Activated T-cell treated with anti-CD3 and anti-CD28 coated beads for 48 hours (primary cell): ENCODE data around the gene FAM199X.

Experiments used
- DNase-seq: peaks from one replicate; pipeline ENCODE4 v3.0.0-alpha.2; 2020; ENCODE audit warnings: low read depth

Gene FAM199X

DNA sequence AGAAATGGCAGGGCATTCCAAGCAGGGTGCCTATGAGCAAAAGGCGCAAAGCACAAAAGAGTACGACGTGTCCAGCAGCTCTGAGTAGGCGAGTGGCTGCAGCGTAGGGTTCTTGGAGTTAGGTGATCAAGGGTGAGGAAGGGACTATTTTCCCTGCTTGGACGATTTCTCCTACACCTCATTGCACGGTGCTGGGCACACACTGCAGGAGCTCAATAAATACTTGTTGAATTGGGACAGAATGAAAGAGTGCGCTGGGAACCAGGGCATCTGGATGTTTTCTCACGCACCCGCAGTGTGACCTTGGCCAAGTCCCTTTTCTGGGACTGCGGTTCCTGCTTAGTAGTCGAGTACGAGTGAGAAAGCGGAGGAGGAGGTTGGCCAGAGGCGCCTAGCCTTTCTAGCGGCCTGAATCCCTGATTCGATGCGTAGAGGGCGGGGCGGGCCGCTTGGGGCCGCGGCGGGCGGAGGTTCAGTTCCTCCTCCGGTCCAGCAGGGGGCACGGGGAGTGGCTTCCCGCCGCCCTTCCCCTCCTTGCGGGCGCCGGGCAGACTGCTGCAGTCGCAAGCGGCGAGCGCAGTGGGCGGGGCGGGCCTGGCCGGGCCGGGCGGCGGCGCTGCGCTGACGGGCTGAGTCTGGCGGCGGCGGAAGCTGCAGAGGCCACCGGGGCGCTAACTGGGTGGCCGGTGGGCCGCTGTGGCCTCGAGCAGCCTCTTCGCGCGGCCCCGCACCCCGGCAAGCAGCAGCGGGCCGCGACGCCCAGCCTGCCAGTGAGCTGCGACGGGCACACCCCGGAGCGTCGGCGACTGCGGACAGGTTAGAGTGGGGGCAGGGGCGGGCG is at the start of gene FAM199X:
FAM199X (plus strand) TSS at position 560 of the 841 bp plus-strand sequence. CDS start 333 bp downstream, outside the sequence.
- peak; percentile 78 for DNase-seq

DNA sequence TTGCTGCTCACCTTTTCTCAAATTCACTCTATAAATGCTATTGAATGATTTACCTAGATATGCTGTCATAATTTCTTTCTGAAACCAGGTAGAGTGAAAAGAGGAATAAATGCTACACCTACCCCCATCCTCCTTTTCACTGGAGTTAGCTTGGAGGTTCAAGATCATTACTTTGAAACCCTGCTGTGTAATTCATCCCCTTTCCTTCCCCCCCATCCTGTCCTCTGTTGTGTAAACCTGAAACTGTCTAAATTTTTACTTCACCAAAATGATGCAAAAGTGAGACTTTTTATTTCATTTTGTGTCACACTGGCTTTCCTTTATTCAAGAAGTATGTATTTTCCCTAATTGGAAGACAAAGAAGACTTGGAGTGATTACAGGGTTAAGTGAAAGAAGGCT is 48.5 kb upstream of the FAM199X start:
- no peak for DNase-seq

DNA sequence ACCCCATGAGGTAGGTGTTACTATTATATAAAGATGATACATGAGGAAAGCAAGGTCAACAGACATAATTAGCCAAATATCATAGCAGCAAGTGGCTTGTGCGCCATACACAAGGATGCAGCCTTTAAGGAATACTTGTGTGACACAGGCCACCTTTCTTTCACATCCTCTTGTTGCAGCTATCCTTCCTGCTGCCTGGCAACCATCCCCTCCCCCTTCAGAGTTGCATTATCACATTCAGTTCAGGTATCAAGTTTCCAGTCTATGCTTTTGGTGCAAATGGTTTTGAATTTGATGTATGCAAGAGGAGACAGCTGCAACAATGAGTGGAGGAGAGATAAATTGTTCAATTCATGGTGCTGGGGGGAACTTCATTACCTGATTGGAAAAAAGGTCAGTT is 47.5 kb upstream of the FAM199X start:
- DNase-seq: no peak

DNA sequence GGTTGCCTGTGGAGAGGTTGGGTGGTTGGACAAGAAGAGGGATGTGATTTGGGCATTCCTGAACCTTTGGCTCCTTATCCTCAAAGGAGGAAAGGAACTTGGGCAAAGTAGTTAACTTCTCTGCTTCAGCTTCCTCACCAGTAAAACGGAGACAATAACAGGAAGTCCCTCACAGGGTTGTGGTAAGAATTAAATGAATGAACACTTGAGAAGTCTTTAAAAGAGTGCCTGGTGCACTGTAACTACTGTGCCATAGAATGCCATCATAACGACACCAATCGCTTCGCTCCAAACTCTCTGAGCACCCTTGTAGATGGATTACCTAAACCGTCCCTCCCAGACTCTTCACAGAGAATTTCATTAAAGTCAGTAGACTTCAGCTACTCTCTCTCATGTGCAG is 43.4 kb upstream of the FAM199X start:
- DNase-seq: no peak

DNA sequence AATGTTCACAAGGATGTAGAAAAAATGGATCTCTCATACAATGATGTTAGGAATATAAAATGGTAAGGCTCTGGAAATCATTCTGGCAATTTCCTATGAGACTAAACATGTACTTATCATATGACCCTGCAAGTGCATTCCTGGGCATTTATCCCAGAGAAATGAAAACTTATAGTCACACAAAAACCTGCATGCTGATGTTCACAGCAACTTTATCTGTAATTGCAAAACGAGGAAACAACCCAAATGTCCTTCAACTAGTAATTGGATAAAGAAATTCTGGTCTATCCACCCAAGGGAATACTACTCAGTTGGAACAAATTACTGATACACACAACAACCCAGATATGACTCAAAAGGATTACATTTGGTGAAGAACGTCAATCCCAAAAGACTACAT is 39.4 kb upstream of the FAM199X start:
- no peak for DNase-seq

DNA sequence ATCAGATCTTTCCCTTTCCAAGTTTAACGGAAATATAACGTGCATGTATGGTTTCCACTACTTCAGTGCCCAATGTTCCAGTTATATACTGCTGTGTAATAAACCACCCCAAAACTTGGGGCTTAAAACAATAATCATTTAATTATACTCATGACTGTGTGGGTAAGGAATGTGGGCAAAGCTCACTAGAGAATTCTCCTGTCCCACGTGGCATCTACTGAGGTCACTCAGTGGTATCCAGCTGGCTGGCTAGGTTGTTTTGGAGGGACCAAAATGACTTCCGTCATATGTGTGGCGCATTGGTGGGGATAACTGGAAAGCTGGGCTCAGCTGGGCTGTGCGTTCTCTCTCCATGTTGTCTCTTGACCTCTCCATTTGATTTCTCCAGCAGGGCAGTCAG is 35.4 kb upstream of the FAM199X start:
- DNase-seq: no peak

DNA sequence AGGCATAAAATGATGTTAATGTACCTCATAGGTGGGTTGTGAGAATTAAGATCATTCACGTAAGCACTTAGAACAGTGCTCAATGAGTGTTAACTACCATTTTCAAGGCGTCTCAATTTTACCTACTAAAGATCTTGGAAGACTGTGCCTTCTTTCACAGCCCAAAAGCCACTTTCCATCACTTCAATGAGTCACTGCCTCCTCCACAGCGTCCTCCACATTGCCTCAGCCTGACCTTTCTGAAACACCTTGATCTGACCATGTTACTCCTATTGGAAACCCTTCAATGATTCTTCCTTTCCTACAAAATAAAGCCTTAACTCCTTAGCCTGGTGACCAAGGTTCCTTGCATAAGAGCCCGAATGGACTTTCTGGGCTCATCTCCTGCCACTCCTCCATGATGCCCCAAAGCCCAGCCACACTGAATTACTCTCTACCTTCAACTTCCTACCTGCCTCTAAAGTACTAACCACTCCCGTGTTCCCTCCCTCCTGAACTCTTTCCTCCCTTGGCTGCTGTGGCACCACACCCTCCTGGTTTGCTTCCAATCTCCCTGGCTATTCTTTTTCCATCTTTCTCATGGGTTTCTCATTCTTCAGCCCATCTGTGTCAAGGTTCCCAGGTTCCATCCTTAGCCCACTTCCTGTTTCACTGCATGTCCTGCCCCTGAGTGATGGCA is 31.5 kb upstream of the FAM199X start:
- no peak for DNase-seq

DNA sequence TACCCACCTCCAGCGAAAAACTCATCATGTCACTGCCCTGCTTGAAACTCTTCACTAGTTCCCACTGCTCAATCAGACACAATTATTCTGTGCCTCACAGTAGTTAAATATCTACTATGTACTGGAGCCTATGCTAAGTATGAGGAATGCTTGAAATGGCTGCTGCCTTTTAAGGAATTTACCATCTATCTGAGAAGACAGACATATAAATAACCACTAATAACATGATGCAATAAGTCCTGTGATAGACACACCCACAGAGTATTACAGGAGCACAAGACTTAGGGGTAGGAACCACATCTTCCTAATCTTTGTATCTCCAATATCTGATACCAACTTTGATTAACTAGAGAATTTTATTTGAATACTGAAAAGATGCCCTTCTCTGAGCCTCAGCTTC is 30.6 kb upstream of the FAM199X start:
- no peak for DNase-seq

DNA sequence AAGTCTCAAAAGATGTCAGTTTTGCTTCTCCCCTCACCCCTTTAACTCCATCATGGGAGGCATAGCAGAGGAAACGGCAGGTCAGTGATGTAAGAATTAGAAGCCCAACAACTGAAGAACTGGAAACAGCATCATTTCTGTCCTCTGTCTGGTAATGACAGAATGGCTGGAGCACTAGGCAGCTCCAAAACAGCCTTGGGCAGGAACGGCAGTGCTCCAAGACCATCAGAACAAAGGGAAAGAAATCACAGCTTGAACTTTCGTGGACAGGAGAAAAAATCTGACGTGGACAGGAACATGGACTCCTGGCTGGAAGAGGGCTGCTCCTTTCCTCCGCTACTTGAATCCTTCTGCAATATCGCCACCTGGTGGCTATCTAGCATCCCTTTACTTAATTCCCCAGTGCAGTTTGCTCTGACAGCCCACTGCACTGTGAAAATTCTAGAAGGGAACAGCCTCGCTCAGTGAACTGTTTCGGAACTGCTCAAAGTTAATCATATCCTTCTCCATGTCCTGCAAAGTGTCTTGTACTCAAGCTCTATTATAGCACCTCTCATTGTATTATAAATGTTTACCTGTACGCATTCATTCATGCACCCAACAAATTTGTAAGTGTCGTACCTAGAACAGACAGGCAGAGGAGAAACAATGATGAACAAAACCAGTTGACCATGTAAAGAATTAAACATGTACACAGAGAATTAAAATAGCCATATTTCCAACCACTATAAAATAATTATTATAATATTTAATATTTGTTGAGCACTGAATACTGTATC is 29.8 kb upstream of the FAM199X start:
- peak; percentile 17 for DNase-seq

DNA sequence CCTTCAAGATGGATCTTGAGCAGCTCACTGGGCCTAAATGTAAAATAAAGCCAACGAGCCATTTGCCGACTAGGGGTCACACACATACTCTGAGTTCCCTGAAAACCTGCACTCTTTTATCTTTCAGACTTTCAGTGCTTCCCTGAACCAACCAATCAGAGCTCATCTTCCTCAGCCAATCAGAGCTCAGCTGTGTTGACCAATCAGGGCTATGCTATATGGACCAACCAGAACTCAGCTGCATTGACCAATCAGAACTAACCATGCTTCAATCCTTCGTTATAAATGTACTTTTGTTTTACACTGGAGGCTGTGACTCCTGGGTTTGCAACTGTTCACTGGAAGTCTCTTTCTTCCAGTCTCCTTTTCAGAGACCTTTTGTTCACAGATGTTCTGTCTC is 28.8 kb upstream of the FAM199X start:
- no peak for DNase-seq

DNA sequence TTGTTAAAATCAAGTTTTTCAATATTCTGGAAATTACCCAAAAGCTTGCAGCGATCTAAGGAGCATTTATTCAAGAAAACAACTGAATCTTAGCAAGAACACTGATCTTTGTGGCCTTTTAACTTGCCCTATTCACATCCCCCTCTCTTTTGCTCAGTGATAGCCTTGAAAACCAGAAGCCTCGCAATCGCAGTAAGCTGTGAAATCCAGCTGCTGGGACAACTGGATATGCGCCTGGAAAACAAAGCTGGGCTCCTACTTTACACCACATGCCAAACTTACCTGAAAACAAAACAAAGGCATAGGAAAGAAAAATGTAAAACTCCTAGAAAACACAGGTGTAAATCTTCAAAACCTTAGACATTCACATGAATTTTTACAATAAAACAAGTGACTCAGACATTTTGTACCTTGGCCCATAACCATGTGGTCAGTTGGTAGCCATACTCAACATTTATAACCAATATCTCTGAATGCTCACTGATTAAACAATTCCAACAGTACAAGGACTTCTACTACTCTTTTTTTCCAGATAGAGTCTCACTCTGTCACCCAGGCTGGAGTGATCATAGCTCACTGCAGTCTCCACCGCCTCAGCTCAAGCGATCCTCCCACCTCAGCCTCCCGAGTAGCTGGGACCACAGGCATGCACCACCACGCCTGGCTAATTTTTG is 25.0 kb upstream of the FAM199X start:
- DNase-seq: no peak

DNA sequence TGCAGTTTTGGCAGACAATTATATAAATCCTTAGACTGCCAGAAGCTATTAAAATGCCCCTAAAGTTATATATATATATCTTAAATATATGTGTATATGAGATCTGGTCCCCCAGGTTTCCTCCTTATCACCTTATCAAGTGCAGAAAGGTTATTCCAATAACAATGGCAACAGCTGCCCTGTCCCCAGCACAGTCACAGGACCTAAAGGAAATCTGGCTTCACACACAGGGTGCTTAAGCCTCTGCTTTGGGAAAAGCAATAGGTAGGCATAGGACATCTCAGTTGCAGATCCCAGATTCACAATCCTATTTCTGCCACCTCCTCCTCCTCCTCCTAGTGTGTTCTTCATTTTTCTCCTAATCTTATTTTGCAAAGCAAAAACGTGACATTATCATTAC is 15.2 kb upstream of the FAM199X start:
- DNase-seq: no peak

DNA sequence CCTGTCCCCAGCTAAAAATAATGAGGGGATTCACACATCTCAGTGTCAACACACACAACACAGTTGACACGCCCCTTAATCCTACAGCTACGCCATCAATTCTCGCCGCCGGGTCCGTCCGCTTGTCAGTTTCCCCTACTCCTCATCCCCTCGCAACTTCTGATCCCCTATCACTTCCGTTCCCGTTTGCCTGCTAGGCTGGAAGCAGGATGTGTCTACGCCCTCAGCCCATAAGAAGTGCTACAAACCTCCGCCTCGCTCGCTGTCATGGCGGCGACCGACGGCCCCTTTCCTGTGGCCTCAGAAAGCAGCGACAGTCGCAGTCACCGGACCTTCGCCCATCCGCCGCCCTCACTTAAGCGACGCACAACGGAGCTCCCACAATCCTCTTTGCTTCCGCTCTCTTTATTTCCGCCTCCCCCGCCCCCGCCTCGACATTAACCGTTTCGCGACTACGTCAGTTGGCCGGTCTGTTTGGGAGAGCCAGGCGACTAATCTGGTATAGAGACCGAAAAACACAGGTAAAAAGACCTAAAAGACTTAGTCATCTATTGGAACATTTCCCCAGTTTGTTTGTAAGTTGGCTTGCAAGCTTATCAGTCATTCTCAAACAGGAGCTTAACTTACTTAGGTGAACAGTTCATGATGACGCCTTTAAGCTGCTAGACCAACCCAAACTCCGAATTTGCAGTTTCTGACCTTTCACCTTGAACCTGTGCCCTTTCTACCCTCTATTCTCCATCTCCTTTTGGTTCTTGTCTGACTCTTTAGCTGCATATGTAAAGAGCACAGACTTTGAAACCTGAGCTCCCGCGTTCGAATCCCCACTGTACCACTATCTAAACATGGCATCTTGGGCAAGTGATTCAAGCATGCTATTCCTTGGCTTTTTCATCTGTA is 9.4 kb upstream of the FAM199X start, which contains the start of gene SLC25A53:
SLC25A53 (minus strand) TSS at position 380 of the 900 bp plus-strand sequence. CDS start 51,752 bp downstream, outside the sequence.
- DNase-seq: peak; percentile 60

DNA sequence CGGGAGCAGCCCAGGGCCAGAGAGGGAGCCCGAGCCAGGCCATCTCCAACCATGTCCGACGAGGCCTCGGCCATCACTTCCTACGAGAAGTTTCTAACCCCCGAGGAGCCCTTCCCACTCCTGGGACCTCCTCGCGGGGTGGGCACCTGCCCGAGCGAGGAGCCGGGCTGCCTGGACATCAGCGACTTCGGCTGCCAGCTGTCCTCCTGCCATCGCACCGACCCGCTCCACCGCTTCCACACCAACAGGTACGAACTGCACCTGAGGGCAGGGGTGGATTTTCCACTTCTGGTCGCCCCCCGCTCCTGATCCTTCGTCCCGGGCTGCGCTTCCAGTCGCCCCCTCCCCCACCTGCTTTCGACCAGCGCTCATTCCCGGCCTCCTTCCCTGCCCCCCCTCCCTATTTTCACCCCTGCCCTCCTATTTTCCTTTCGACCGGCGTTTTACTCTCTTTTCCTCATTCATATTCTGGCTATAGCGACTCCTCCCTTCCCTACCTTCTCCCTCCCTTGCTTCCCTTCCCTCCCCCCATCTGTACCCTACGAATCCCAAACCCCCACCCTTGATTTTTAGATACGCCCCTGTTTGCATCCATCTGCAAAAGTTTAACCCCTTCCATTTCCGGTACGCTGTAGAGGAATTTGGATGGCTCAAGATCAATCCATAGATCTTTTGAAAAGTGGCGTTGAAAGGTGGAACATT is 633 bp downstream of the FAM199X start:
- DNase-seq: no peak

DNA sequence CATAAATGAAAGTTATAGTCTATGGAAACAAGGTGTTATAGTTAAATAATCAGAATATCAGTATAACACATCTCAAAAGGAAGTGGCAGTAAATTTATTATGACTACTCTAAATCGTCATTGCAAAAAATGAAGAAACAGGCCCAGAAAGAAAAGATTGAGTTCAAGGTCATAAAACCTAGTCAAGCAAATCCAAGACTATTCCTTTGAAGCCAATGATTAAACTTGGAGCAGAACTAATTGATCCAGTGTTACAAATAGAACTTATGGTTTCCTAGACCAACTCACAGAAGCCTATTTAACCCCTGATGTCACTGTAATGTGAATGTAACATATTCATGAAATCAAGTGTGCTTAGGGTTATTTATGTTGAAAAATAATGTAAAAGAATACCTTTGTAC is 1.9 kb downstream of the FAM199X start:
- no peak for DNase-seq

DNA sequence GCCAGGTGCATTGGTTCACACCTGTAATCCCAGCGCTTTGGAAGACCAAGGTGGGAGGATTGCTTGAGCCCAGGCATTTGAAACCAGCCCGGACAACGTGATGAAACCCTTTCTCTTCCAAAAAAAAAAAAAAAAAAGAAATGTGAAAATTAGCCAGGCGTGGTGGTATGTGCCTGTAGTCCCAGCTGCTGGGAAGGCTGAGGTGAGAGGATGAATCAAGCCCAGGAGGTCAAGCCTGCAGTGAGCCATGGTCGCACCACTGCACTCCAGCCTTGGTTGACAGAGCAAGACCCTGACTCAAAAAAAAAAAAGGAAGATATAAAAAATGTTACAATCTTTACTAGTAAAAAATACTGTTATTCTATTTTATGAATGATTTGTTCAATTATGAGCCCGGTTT is 5.9 kb downstream of the FAM199X start:
- no peak for DNase-seq

DNA sequence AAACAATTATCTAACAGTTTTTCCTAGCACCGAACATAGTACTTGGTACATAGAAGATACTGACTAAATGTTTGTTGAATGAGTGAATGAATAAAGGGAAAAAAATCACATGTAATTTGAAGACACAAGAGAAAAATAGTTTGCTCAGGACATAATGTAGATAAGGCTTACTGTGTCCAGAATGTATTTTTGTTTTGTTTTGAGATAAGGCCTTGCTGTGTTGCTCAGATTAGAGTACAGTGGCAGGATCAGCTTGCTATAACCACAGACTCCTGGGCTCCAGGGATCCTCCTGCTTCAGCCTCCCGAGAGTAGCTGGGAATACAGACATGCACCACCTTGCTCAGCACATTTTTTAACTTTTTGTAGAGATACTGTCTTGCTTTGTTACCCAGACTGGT is 6.5 kb downstream of the FAM199X start:
- DNase-seq: no peak

DNA sequence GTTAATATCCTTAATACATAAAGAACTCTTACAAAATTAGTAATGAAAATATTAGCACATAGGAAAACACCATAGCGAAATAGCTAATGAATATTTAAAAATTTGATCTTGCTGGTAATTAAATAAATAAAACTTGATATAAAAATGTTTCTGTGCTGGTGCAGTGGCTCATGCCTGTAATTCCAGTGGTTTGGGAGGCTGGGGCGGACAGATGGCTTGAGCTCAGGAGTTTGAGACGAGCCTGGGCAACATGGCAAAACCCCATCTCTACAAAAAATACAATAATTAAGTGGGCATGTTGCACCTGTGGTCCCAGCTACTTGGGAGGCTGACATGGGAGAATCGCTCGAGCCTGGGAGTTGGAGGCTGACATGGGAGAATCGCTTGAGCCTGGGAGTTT is 7.6 kb downstream of the FAM199X start:
- no peak for DNase-seq

DNA sequence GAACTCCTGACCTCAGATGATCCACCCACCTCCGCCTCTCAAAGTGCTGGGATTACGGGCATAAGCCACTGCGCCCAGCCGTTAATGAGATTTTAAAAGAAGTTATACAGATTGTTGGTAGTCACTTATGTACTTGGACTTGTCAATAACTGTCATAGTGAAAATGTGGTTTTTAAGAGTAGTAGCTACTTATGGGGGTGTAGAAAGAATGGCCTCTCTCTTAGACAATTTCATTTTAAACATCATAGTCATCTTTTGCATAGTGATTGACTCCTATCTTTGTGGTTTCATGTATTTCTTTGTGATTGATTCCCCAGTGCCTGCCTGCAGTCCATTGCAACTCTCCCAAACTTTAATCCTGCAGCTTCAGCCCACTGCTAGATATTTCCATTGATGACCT is 17.4 kb downstream of the FAM199X start:
- DNase-seq: no peak

DNA sequence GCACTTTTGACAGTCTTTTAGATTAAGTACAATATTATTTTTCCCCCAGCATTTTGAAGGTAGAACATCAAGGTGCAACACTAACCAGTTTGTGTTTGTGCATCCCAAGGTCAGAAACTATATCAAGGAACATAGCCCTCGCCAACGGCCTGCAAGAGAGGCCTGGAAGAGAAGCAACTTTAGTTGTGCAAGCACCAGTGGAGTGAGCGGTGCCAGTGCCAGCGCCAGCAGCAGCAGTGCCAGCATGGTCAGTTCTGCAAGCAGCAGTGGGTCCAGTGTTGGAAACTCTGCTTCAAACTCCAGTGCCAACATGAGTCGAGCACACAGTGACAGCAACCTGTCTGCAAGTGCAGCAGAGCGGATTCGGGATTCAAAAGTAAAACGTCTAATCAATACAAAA is 21.7 kb downstream of the FAM199X start:
- DNase-seq: no peak
